ENCODE results near the gene RPH3AL.

The RPH3AL gene

DNA sequence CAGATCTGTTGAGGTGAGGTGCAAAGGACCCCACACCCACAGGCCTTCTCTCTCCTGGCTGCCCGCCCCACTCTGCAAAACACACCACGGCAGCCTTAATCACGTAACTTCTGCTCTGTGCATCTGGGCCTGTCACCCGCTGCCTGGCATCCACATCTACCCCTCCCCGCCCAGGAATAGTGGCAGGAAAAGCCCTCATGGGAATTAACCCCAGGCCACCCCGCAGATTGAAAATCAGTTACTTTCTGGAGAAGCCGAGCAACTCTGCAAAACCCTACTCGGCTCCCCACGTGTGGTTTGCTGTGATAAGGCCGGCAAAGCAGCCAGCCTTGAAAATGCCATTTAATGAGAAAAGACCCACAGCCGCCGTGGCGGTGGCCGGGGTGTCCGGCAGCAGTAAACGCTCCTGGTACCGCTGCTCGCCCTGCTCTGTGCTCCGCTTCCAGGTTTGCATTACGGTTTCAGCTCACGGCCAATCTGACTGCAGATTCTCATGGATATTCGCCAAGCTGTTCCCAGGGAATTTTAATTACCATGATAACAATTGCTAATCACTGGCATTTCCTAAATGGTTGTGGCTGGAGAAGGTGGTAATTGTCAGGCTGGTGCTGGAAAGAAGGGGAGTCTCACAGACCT is 93.1 kb downstream of the RPH3AL start:
- Mint-ChIP-seq H3K27me3 (ENCODE audit: low read depth) (no peaks in the 10 kb centered on the region), H3K4me1 (ENCODE audit: low read depth) (no peaks in the 10 kb centered on the region), H3K9me3 (no peaks in the 10 kb centered on the region), H3K27ac (no peak overlapping the region), H3K4me3 (no peak overlapping the region), H3K36me3 (ENCODE audit: low read depth) (no peaks in the 10 kb centered on the region)

GRCh38 chr17:258906-259305 is 93.7 kb downstream of the RPH3AL start:
- H3K36me3 Mint-ChIP-seq (ENCODE audit: low read depth), result no peaks in the 10 kb centered on the region
- no peak overlapping the region for H3K27ac Mint-ChIP-seq
- H3K4me3 Mint-ChIP-seq, result no peak overlapping the region
- H3K27me3 Mint-ChIP-seq (ENCODE audit: low read depth), result no peaks in the 10 kb centered on the region
- no peaks in the 10 kb centered on the region for H3K4me1 Mint-ChIP-seq (ENCODE audit: low read depth)
- no peaks in the 10 kb centered on the region for H3K9me3 Mint-ChIP-seq

- Mint-ChIP-seq H3K27ac (no peak overlapping the region), H3K4me3 (no peak overlapping the region), H3K9me3 (no peaks in the 10 kb centered on the region), H3K36me3 (ENCODE audit: low read depth) (no peaks in the 10 kb centered on the region), H3K27me3 (ENCODE audit: low read depth) (no peaks in the 10 kb centered on the region), H3K4me1 (ENCODE audit: low read depth) (no peaks in the 10 kb centered on the region)
These were observed 94.4 kb downstream of the RPH3AL start for GRCh38 chr17:258045-258734.

- Mint-ChIP-seq H3K27ac (no peak overlapping the region), H3K9me3 (no peaks in the 10 kb centered on the region), H3K27me3 (ENCODE audit: low read depth) (no peaks in the 10 kb centered on the region), H3K4me3 (no peak overlapping the region), H3K36me3 (ENCODE audit: low read depth) (no peaks in the 10 kb centered on the region), H3K4me1 (ENCODE audit: low read depth) (no peaks in the 10 kb centered on the region)
These were observed 99.3 kb downstream of the RPH3AL start for GRCh38 chr17:253091-253846.

GRCh38 chr17:252456-252855 is 100.2 kb downstream of the RPH3AL start:
- no peak overlapping the region for H3K27ac Mint-ChIP-seq
- H3K36me3 Mint-ChIP-seq (ENCODE audit: low read depth), result no peaks in the 10 kb centered on the region
- H3K9me3 Mint-ChIP-seq, result no peaks in the 10 kb centered on the region
- no peaks in the 10 kb centered on the region for H3K27me3 Mint-ChIP-seq (ENCODE audit: low read depth)
- no peak overlapping the region for H3K4me3 Mint-ChIP-seq
- no peaks in the 10 kb centered on the region for H3K4me1 Mint-ChIP-seq (ENCODE audit: low read depth)

- H3K4me3 Mint-ChIP-seq, result no peak overlapping the region
- no peaks in the 10 kb centered on the region for H3K36me3 Mint-ChIP-seq (ENCODE audit: low read depth)
- no peak overlapping the region for H3K27ac Mint-ChIP-seq
- H3K27me3 Mint-ChIP-seq (ENCODE audit: low read depth), result no peaks in the 10 kb centered on the region
- H3K4me1 Mint-ChIP-seq (ENCODE audit: low read depth), result no peaks in the 10 kb centered on the region
- H3K9me3 Mint-ChIP-seq, result no peaks in the 10 kb centered on the region
These were observed 101.1 kb downstream of the RPH3AL start for GRCh38 chr17:251531-251930.

- no peaks in the 10 kb centered on the region for H3K27me3 Mint-ChIP-seq (ENCODE audit: low read depth)
- no peak overlapping the region for H3K4me3 Mint-ChIP-seq
- H3K4me1 Mint-ChIP-seq (ENCODE audit: low read depth), result no peaks in the 10 kb centered on the region
- no peaks in the 10 kb centered on the region for H3K36me3 Mint-ChIP-seq (ENCODE audit: low read depth)
- no peak overlapping the region for H3K27ac Mint-ChIP-seq
- no peaks in the 10 kb centered on the region for H3K9me3 Mint-ChIP-seq
These were observed 101.9 kb downstream of the RPH3AL start for GRCh38 chr17:250487-251300.

DNA sequence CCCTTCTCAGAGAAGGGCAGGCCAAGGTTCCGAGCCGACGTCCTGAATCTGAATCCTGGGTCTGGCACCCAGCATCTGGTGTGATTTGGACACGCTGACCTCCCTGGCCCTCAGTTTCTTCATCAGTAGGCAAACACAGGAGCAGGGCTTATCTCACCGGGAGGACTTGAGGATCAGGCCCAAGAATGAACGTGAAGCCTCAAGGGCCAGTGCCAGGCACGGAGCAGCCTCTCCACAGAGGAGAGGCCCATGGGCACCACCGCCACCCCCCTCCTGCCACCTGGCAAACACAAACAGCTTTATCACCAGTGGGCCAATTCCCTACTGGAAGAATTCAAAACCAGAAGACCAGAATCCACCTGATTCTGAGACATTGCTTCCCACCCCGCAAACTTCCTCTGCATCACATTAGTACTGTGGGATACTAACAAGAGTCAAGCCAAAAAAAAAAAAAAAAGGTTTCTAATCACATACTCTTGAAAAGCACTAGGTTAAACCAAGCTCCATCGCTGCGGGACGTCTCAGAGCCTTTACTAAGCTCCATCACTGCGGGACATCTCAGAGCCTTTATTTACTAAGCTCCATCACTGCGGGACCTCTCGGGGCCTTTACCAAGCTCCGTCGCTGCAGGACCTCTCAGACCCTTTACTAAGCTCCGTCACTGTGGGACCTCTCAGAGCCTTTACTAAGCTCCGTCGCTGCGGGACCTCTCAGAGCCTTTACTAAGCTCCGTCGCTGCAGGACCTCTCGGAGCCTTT is 103.2 kb downstream of the RPH3AL start:
- Mint-ChIP-seq H3K36me3 (ENCODE audit: low read depth) (no peaks in the 10 kb centered on the region), H3K9me3 (no peaks in the 10 kb centered on the region), H3K4me3 (no peak overlapping the region), H3K4me1 (ENCODE audit: low read depth) (no peaks in the 10 kb centered on the region), H3K27me3 (ENCODE audit: low read depth) (no peaks in the 10 kb centered on the region), H3K27ac (no peak overlapping the region)

GRCh38 chr17:248337-249235 is 104.0 kb downstream of the RPH3AL start:
- Mint-ChIP-seq H3K27ac (no peak overlapping the region), H3K36me3 (ENCODE audit: low read depth) (no peaks in the 10 kb centered on the region)

GRCh38 chr17:247767-248166 is 104.8 kb downstream of the RPH3AL start:
- Mint-ChIP-seq H3K4me1 (ENCODE audit: low read depth) (no peaks in the 10 kb centered on the region), H3K36me3 (ENCODE audit: low read depth) (no peaks in the 10 kb centered on the region), H3K4me3 (no peak overlapping the region), H3K27me3 (ENCODE audit: low read depth) (no peaks in the 10 kb centered on the region), H3K9me3 (no peaks in the 10 kb centered on the region), H3K27ac (no peak overlapping the region)

More at GRCh38 chr17:248337-249235, 104.0 kb downstream of the RPH3AL start:
- H3K9me3 Mint-ChIP-seq, result no peaks in the 10 kb centered on the region
- H3K27me3 Mint-ChIP-seq (ENCODE audit: low read depth), result no peaks in the 10 kb centered on the region
- no peak overlapping the region for H3K4me3 Mint-ChIP-seq
- H3K4me1 Mint-ChIP-seq (ENCODE audit: low read depth), result no peaks in the 10 kb centered on the region

DNA sequence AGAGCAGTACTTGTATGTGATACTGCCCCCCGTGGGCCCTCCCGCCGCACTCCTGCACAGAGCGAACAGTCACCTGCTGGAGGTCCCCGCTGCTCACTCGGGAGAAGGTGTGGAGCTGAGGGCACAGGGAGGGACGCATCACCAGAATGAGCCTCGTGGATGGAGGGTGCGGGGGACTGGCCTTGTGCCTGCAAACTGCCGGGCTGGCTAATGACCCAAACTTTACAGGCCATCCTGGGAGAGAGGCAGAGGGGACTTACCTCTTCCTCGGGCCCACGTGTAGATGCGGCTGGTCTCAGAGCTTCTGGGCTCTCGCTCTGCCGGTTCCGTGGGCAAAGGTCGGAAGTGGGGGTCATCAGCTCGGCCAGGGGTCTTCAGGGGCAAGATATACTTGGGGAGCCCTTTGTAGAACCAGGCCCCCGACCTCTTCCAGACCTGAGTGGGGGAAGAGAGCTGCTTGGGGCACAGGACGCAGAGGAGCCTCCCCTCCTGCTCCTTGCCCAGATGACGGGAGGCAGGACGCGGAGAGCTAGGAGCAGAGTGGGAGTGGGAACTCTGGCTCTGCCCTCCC is 105.7 kb downstream of the RPH3AL start:
- H3K4me1 Mint-ChIP-seq (ENCODE audit: low read depth), result no peaks in the 10 kb centered on the region
- H3K27ac Mint-ChIP-seq, result no peak overlapping the region
- no peaks in the 10 kb centered on the region for H3K36me3 Mint-ChIP-seq (ENCODE audit: low read depth)
- H3K27me3 Mint-ChIP-seq (ENCODE audit: low read depth), result no peaks in the 10 kb centered on the region
- no peak overlapping the region for H3K4me3 Mint-ChIP-seq
- no peaks in the 10 kb centered on the region for H3K9me3 Mint-ChIP-seq

- no peak overlapping the region for H3K4me3 Mint-ChIP-seq
- no peak overlapping the region for H3K27ac Mint-ChIP-seq
- H3K4me1 Mint-ChIP-seq (ENCODE audit: low read depth), result no peaks in the 10 kb centered on the region
- H3K9me3 Mint-ChIP-seq, result no peaks in the 10 kb centered on the region
- H3K36me3 Mint-ChIP-seq (ENCODE audit: low read depth), result no peaks in the 10 kb centered on the region
- H3K27me3 Mint-ChIP-seq (ENCODE audit: low read depth), result no peaks in the 10 kb centered on the region
These were observed 106.4 kb downstream of the RPH3AL start for GRCh38 chr17:246226-246625.

DNA sequence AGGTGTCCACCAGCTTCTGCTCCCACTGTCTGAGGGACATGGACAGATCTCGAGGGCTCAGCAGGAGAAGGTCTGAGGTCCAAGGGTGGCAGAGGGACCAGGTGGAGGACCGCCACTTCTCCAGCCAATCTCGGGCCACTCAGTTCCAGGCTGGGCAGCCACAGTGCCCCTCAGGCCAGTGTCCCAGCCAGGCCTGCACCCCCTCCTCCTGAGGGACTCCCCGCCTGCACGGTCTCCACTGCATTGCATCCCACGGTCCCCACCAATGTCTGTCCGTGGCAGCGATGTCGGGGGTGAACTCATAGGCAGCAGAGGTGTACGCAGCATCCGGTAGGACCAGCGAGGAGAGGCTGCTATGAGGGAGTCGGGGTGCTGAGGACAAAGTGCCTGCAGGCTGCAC is 107.0 kb downstream of the RPH3AL start:
- Mint-ChIP-seq H3K27ac (no peak overlapping the region), H3K4me3 (no peak overlapping the region), H3K36me3 (ENCODE audit: low read depth) (no peaks in the 10 kb centered on the region), H3K9me3 (no peaks in the 10 kb centered on the region), H3K27me3 (ENCODE audit: low read depth) (no peaks in the 10 kb centered on the region), H3K4me1 (ENCODE audit: low read depth) (no peaks in the 10 kb centered on the region)

All from T-helper 1 cell treated with Interleukin-12 subunit alpha and Interleukin-12 subunit beta and Interleukin-4 antibody, amounts not matched to agents 30 μg/mL and 1 μg/mL, for 36 hours (primary cell).